Measurements from ENCODE around the gene PLEKHA7. TPM values are rescaled to one million over a fixed set of nuclear protein-coding genes. Genes with fewer than 3 reads are reported as not detected.

The PLEKHA7 gene
- total and polyA plus RNA-seq, 2 of the 4 experiments (the other 2 are of a cell fraction), result 0.12 TPM; not detected in 1

DNA sequence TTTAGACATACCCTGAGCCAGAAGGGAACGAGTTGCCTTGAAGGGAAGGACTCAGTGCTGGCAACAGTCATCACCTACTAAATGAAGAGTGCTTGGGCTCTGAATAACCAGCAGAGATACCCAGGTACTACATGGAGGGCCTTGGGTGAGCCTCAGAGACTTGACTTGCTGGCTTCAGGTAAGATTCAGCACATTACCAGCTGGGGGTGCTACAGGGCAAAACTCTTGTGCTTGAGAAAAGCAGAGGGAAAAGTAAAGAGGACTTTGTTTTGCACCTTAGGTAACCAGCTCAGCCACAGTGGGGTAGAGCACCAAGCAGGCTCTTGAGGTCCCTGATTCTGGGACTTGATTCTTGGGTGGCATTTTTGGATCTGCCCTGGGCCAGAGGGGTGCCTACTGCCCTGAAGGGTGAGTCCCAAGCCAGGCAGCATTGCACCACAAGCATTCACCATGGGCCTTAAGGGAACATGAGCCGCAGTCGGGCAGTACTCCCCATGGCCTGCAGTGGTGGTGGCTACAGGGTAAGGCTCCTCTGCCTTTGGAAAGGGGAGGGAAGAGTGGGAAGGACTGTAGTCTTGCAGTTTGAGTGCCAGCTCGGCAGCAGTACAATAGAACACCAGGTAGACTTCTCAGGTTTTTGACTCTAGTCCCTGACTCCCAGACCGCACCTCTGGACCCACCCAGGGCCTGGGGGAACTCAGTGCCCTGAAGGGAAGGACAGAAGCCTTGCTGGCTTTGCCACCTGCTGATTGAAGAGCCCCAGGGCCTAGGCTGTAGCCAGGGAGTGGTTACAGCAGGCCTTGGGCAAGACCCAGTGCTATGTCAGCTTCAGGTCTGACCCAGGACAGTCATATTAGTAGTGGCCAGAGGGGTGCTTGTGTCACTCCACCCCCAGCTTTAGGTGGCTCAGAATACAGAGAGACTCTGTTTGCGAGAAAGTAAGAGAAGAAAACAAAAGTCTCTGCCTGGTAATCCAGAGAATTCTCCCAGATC lies 22.7 kb upstream of the PLEKHA7 start:
- Histone ChIP-seq H2BK15ac (ENCODE audit: low read depth, low read length) (no peak overlapping the region), H4K20me1 (ENCODE audit: insufficient read depth, low read length) (no peaks in the 10 kb centered on the region), H2BK20ac (ENCODE audit: low read depth, low read length) (no peak overlapping the region), H3K27me3 (ENCODE audit: control insufficient read depth, insufficient read depth, low read length) (no peaks in the 10 kb centered on the region), H3K14ac (replicated peaks; ENCODE audit: low read depth, low read length) (no peak overlapping the region), H3K4ac (ENCODE audit: low read depth, low read length) (no peak overlapping the region), H2AK5ac (ENCODE audit: low read depth, low read length) (no peak overlapping the region), H3K36me3 (ENCODE audit: control insufficient read depth, insufficient read depth, low read length) (no peaks in the 10 kb centered on the region), H4K8ac (ENCODE audit: low read depth in 2 of 2, low read length in 2 of 2) (no peak overlapping the region), H3K27ac (ENCODE audit: insufficient read depth, low read length) (no peak overlapping the region), H4K5ac (ENCODE audit: low read depth, low read length) (no peak overlapping the region), H4K91ac (ENCODE audit: insufficient read depth, low read depth, low read length) (no peak overlapping the region), H2BK5ac (ENCODE audit: low read depth, low read length, poor library complexity, severe bottlenecking) (no peak overlapping the region), H3K9me3 (ENCODE audit: control insufficient read depth, insufficient read depth, low read length) (no peaks in the 10 kb centered on the region), H3K56ac (ENCODE audit: extremely low read depth, insufficient read depth, low read length) (no peak overlapping the region), H3K4me3 (ENCODE audit: insufficient read depth, low read depth, low read length) (no peak overlapping the region), H3K9ac (ENCODE audit: low read depth, low read length) (no peak overlapping the region), H3K18ac (ENCODE audit: low read depth, low read length) (no peak overlapping the region), H3K9me1 (ENCODE audit: insufficient read depth, low read length) (no peaks in the 10 kb centered on the region), H2BK120ac (ENCODE audit: low read depth, low read length) (no peak overlapping the region), H3K23ac (ENCODE audit: low read depth, low read length) (no peak overlapping the region), H3K79me1 (ENCODE audit: low read depth in 1 of 2, low read length in 2 of 2) (no peaks in the 10 kb centered on the region), H3K4me1 (ENCODE audit: control insufficient read depth, insufficient read depth, low read length) (no peaks in the 10 kb centered on the region), H3K4me2 (ENCODE audit: low read depth, low read length) (no peak overlapping the region), H2AK9ac (replicated peaks; ENCODE audit: low read depth, low read length, poor library complexity) (no peak overlapping the region), H2AFZ (replicated peaks; ENCODE audit: low read length, poor library complexity) (no peak overlapping the region)
- ATAC-seq (ENCODE audit: low read depth), result no peak
- intact Hi-C loops (cut with micrococcal nuclease), result no loop called here
- no peak for TF ChIP-seq SMC3 (IDR thresholded peaks at IDR 0.05; ENCODE audit: low read depth, low read length)
- no peak for TF ChIP-seq RCOR1 (IDR thresholded peaks at IDR 0.05; ENCODE audit: insufficient replicate concordance, low read length)
- TF ChIP-seq, protein P1, sequence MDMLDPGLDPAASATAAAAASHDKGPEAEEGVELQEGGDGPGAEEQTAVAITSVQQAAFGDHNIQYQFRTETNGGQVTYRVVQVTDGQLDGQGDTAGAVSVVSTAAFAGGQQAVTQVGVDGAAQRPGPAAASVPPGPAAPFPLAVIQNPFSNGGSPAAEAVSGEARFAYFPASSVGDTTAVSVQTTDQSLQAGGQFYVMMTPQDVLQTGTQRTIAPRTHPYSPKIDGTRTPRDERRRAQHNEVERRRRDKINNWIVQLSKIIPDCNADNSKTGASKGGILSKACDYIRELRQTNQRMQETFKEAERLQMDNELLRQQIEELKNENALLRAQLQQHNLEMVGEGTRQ (IDR thresholded peaks at IDR 0.05; ENCODE audit: low read depth, low read length), result no peak
- TF ChIP-seq, protein P2, sequence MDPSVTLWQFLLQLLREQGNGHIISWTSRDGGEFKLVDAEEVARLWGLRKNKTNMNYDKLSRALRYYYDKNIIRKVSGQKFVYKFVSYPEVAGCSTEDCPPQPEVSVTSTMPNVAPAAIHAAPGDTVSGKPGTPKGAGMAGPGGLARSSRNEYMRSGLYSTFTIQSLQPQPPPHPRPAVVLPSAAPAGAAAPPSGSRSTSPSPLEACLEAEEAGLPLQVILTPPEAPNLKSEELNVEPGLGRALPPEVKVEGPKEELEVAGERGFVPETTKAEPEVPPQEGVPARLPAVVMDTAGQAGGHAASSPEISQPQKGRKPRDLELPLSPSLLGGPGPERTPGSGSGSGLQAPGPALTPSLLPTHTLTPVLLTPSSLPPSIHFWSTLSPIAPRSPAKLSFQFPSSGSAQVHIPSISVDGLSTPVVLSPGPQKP (IDR thresholded peaks at IDR 0.05; ENCODE audit: borderline replicate concordance, low read depth, low read length), result no peak
- no peak for TF ChIP-seq BHLHE40 (IDR thresholded peaks at IDR 0.05; ENCODE audit: low read depth, low read length)
- TF ChIP-seq, protein P3, sequence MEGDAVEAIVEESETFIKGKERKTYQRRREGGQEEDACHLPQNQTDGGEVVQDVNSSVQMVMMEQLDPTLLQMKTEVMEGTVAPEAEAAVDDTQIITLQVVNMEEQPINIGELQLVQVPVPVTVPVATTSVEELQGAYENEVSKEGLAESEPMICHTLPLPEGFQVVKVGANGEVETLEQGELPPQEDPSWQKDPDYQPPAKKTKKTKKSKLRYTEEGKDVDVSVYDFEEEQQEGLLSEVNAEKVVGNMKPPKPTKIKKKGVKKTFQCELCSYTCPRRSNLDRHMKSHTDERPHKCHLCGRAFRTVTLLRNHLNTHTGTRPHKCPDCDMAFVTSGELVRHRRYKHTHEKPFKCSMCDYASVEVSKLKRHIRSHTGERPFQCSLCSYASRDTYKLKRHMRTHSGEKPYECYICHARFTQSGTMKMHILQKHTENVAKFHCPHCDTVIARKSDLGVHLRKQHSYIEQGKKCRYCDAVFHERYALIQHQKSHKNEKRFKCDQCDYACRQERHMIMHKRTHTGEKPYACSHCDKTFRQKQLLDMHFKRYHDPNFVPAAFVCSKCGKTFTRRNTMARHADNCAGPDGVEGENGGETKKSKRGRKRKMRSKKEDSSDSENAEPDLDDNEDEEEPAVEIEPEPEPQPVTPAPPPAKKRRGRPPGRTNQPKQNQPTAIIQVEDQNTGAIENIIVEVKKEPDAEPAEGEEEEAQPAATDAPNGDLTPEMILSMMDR (conservative IDR thresholded peaks at IDR 0.05; ENCODE audit: low read depth, low read length), result no peak
- no peak for TF ChIP-seq CHD1 (IDR thresholded peaks at IDR 0.05; ENCODE audit: low read depth, low read length)
- no peak for TF ChIP-seq POLR2A (IDR thresholded peaks at IDR 0.05; ENCODE audit: low read depth, low read length)
- TF ChIP-seq CEBPB (IDR thresholded peaks at IDR 0.05; ENCODE audit: low read depth, low read length), result no peak
- dilution Hi-C loops (cut with HindIII; ENCODE audit: low sequenced_read_pairs, unreplicated experiment), result no loop called here
- in situ Hi-C loops (cut with MboI; ENCODE audit: low sequenced_read_pairs), result no loop called here
- CTCF ChIA-PET, result no interaction called here
- no TSS peak for BruUV-seq (replicated peaks)
- DNase-seq, result no peak
- WGBS, 2 experiments (ENCODE audit: extremely low coverage in 2 of 2, insufficient read length in 1 of 2), result 0% methylated on average over 1 of the region's 6 CpGs; no CpG with 5 or more reads in 1 of the 2 experiments
- POLR2A ChIA-PET (ENCODE audit: unreplicated experiment), result no interaction called here
